ENCODE results near the gene COL12A1. TPM values are rescaled to one million over a fixed set of nuclear protein-coding genes. Genes with fewer than 3 reads are reported as not detected.

The COL12A1 gene
- total and polyA plus RNA-seq, 2 donors (not counting 1 experiment from before 2014, with no cell fraction given), result 1,023 to 1,075 TPM

GRCh38 chr6:75236630-75237029 lies 30.8 kb upstream of the COL12A1 start:
- H2AFZ ChIP-seq (ENCODE audit: low read length), result no peak overlapping the region
- no peaks in the 10 kb centered on the region for H3K4me1 ChIP-seq (ENCODE audit: control insufficient read depth, extremely low read depth, insufficient read depth, low read length)
- no peak overlapping the region for H3K27ac ChIP-seq (ENCODE audit: insufficient read depth, low read length)
- H3K4me2 ChIP-seq (ENCODE audit: extremely low read depth, insufficient read depth, low read length), result no peak overlapping the region
- H3K4me3 ChIP-seq (replicated peaks in 1 of 4; ENCODE audit: control extremely low read depth in 1 of 4, insufficient read depth in 1 of 4, low read depth in 3 of 4, low read length in 4 of 4), result no peak overlapping the region
- no peaks in the 10 kb centered on the region for H4K20me1 ChIP-seq (ENCODE audit: control insufficient read depth, extremely low read depth, insufficient read depth, low read length)
- TF ChIP-seq EZH2 (IDR thresholded peaks at IDR 0.05; ENCODE audit: low read length, missing control alignments), result no peak
- TF ChIP-seq, protein P1, sequence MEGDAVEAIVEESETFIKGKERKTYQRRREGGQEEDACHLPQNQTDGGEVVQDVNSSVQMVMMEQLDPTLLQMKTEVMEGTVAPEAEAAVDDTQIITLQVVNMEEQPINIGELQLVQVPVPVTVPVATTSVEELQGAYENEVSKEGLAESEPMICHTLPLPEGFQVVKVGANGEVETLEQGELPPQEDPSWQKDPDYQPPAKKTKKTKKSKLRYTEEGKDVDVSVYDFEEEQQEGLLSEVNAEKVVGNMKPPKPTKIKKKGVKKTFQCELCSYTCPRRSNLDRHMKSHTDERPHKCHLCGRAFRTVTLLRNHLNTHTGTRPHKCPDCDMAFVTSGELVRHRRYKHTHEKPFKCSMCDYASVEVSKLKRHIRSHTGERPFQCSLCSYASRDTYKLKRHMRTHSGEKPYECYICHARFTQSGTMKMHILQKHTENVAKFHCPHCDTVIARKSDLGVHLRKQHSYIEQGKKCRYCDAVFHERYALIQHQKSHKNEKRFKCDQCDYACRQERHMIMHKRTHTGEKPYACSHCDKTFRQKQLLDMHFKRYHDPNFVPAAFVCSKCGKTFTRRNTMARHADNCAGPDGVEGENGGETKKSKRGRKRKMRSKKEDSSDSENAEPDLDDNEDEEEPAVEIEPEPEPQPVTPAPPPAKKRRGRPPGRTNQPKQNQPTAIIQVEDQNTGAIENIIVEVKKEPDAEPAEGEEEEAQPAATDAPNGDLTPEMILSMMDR (conservative IDR thresholded peaks at IDR 0.05 in 1 of 2, IDR thresholded peaks at IDR 0.05 in 1 of 2; ENCODE audit: low read depth in 1 of 2, low read length in 2 of 2), result no peak
- no peaks in the 10 kb centered on the region for H3K9me3 ChIP-seq (ENCODE audit: control insufficient read depth, insufficient read depth, low read depth, low read length)
- peaks cover 9% of the 10 kb centered on the region for H3K79me2 ChIP-seq (ENCODE audit: control insufficient read depth, insufficient read depth, low read length)
- no peaks in the 10 kb centered on the region for H3K27me3 ChIP-seq (ENCODE audit: control insufficient read depth, insufficient read depth, low read length)
- DNase-seq (ENCODE audit: low read depth in 2 of 2), result no peak
- H3K9ac ChIP-seq (ENCODE audit: insufficient read depth, low read length), result no peak overlapping the region
- H3K36me3 ChIP-seq (ENCODE audit: control insufficient read depth, insufficient read depth, low read length), result peaks cover 2% of the 10 kb centered on the region

DNA sequence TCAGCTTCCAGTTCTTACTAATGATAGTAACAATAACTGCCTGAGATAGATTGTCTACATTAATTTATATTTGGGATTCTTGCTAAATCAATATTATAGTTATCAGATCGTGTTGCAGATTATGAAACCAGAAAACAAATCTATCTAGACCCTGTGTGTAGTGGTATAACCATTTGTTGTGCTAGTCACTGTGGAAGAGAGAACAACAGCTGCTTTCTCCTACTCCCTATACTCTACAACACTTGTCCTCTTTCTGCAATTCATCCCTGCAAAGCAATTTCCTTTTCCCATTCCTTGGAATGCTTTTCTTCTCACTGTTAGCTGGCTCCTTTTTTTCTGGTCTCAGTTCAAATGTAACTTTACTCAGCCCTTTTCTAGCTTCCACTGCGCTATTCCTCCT lies 29.4 kb upstream of the COL12A1 start:
- H2AFZ ChIP-seq (ENCODE audit: low read length), result no peak overlapping the region
- DNase-seq (ENCODE audit: low read depth in 2 of 2), result no peak
- no peak overlapping the region for H3K4me3 ChIP-seq (replicated peaks in 1 of 4; ENCODE audit: control extremely low read depth in 1 of 4, insufficient read depth in 1 of 4, low read depth in 3 of 4, low read length in 4 of 4)
- no peak overlapping the region for H3K9ac ChIP-seq (ENCODE audit: insufficient read depth, low read length)
- H4K20me1 ChIP-seq (ENCODE audit: control insufficient read depth, extremely low read depth, insufficient read depth, low read length), result no peaks in the 10 kb centered on the region
- H3K27ac ChIP-seq (ENCODE audit: insufficient read depth, low read length), result no peak overlapping the region
- H3K9me3 ChIP-seq (ENCODE audit: control insufficient read depth, insufficient read depth, low read depth, low read length), result no peaks in the 10 kb centered on the region
- H3K36me3 ChIP-seq (ENCODE audit: control insufficient read depth, insufficient read depth, low read length), result peaks cover 2% of the 10 kb centered on the region
- H3K4me1 ChIP-seq (ENCODE audit: control insufficient read depth, extremely low read depth, insufficient read depth, low read length), result no peaks in the 10 kb centered on the region
- H3K79me2 ChIP-seq (ENCODE audit: control insufficient read depth, insufficient read depth, low read length), result no peaks in the 10 kb centered on the region
- TF ChIP-seq, protein P1 (conservative IDR thresholded peaks at IDR 0.05 in 1 of 2, IDR thresholded peaks at IDR 0.05 in 1 of 2; ENCODE audit: low read depth in 1 of 2, low read length in 2 of 2), result no peak
- no peak for TF ChIP-seq EZH2 (IDR thresholded peaks at IDR 0.05; ENCODE audit: low read length, missing control alignments)
- H3K27me3 ChIP-seq (ENCODE audit: control insufficient read depth, insufficient read depth, low read length), result no peaks in the 10 kb centered on the region
- H3K4me2 ChIP-seq (ENCODE audit: extremely low read depth, insufficient read depth, low read length), result no peak overlapping the region

- Histone ChIP-seq H3K79me2 (ENCODE audit: control insufficient read depth, insufficient read depth, low read length) (no peaks in the 10 kb centered on the region), H3K36me3 (ENCODE audit: control insufficient read depth, insufficient read depth, low read length) (peaks cover 2% of the 10 kb centered on the region), H3K4me2 (ENCODE audit: extremely low read depth, insufficient read depth, low read length) (no peak overlapping the region), H2AFZ (ENCODE audit: low read length) (no peak overlapping the region), H3K27ac (ENCODE audit: insufficient read depth, low read length) (no peak overlapping the region), H3K9ac (ENCODE audit: insufficient read depth, low read length) (no peak overlapping the region), H4K20me1 (ENCODE audit: control insufficient read depth, extremely low read depth, insufficient read depth, low read length) (no peaks in the 10 kb centered on the region), H3K9me3 (ENCODE audit: control insufficient read depth, insufficient read depth, low read depth, low read length) (no peaks in the 10 kb centered on the region), H3K27me3 (ENCODE audit: control insufficient read depth, insufficient read depth, low read length) (no peaks in the 10 kb centered on the region), H3K4me1 (ENCODE audit: control insufficient read depth, extremely low read depth, insufficient read depth, low read length) (no peaks in the 10 kb centered on the region), H3K4me3 (replicated peaks in 1 of 4; ENCODE audit: control extremely low read depth in 1 of 4, insufficient read depth in 1 of 4, low read depth in 3 of 4, low read length in 4 of 4) (no peak overlapping the region)
- TF ChIP-seq EZH2 (IDR thresholded peaks at IDR 0.05; ENCODE audit: low read length, missing control alignments), result no peak
- TF ChIP-seq, protein P1 (conservative IDR thresholded peaks at IDR 0.05 in 1 of 2, IDR thresholded peaks at IDR 0.05 in 1 of 2; ENCODE audit: low read depth in 1 of 2, low read length in 2 of 2), result no peak
- DNase-seq (ENCODE audit: low read depth in 2 of 2), result no peak
Observed at GRCh38 chr6:75234126-75234865, 28.4 kb upstream of the COL12A1 start.
